ENCODE data around the gene MAP1LC3C. TPM values are rescaled to one million over a fixed set of nuclear protein-coding genes. Genes with fewer than 3 reads are reported as not detected.

The MAP1LC3C gene
- polyA plus RNA-seq, 4 donors, result 0.31 to 3.1 TPM; not detected in 2

GRCh38 chr1:241957692-241958494 is 41.0 kb downstream of the MAP1LC3C start, which contains the start of gene BECN2:
Gene BECN2 (plus strand): TSS chr1:241957767. CDS start chr1:241957767, 0 bp downstream.
- no peak within 1 kb of the TSS for H3K27ac ChIP-seq (ENCODE audit: low read depth in 1 of 3, low read length in 2 of 3)
- no peaks in the 10 kb centered on the region for H3K9me3 ChIP-seq (ENCODE audit: control insufficient read depth in 2 of 2, insufficient read depth in 1 of 2, low read depth in 1 of 2, low read length in 1 of 2)
- H3K4me1 ChIP-seq (ENCODE audit: control insufficient read depth in 3 of 3, insufficient read depth in 2 of 3, low read depth in 1 of 3, low read length in 2 of 3), result no peaks in the 10 kb centered on the region
- no peaks in the 10 kb centered on the region for H3K36me3 ChIP-seq (ENCODE audit: control insufficient read depth in 3 of 3, insufficient read depth in 2 of 3, low read depth in 1 of 3, low read length in 3 of 3)
- DNase-seq (no peak), FAIRE-seq (no peak)
- no peak within 1 kb of the TSS for H3K4me3 ChIP-seq (ENCODE audit: low read depth in 1 of 3, low read length in 3 of 3)
- H3K27me3 ChIP-seq (ENCODE audit: control insufficient read depth in 3 of 3, insufficient read depth in 3 of 3, low read length in 3 of 3), result no peaks in the 10 kb centered on the region
- WGBS, 3 donors, result 90 to 91% (median 90%) methylated on average over 33 of the region's 33 CpGs

- 66 to 70% (median 69%) methylated on average over 5 of the region's 5 CpGs for WGBS, 3 donors
- Histone ChIP-seq H3K4me3 (ENCODE audit: low read depth in 1 of 3, low read length in 3 of 3) (no peak overlapping the region), H3K4me1 (ENCODE audit: control insufficient read depth in 3 of 3, insufficient read depth in 2 of 3, low read depth in 1 of 3, low read length in 2 of 3) (no peaks in the 10 kb centered on the region), H3K27ac (ENCODE audit: low read depth in 1 of 3, low read length in 2 of 3) (no peak overlapping the region), H3K36me3 (ENCODE audit: control insufficient read depth in 3 of 3, insufficient read depth in 2 of 3, low read depth in 1 of 3, low read length in 3 of 3) (no peaks in the 10 kb centered on the region), H3K27me3 (ENCODE audit: control insufficient read depth in 3 of 3, insufficient read depth in 3 of 3, low read length in 3 of 3) (no peaks in the 10 kb centered on the region), H3K9me3 (ENCODE audit: control insufficient read depth in 2 of 2, insufficient read depth in 1 of 2, low read depth in 1 of 2, low read length in 1 of 2) (no peaks in the 10 kb centered on the region)
- DNase-seq (no peak), FAIRE-seq (no peak)
Measured at GRCh38 chr1:241950390-241950789, 48.5 kb downstream of the MAP1LC3C start.

- FAIRE-seq, result no peak
- Histone ChIP-seq H3K9me3 (ENCODE audit: control insufficient read depth in 2 of 2, insufficient read depth in 1 of 2, low read depth in 1 of 2, low read length in 1 of 2) (no peaks in the 10 kb centered on the region), H3K36me3 (ENCODE audit: control insufficient read depth in 3 of 3, insufficient read depth in 2 of 3, low read depth in 1 of 3, low read length in 3 of 3) (no peaks in the 10 kb centered on the region), H3K4me1 (ENCODE audit: control insufficient read depth in 3 of 3, insufficient read depth in 2 of 3, low read depth in 1 of 3, low read length in 2 of 3) (no peaks in the 10 kb centered on the region), H3K4me3 (ENCODE audit: low read depth in 1 of 3, low read length in 3 of 3) (no peak overlapping the region), H3K27ac (ENCODE audit: low read depth in 1 of 3, low read length in 2 of 3) (no peak overlapping the region), H3K27me3 (ENCODE audit: control insufficient read depth in 3 of 3, insufficient read depth in 3 of 3, low read length in 3 of 3) (no peaks in the 10 kb centered on the region)
- 71 to 75% (median 74%) methylated on average over 6 of the region's 6 CpGs for WGBS, 3 donors
- no peak for DNase-seq
Measured at GRCh38 chr1:241947354-241947753, 51.5 kb downstream of the MAP1LC3C start.

Other genes with a start within 250 kb of the MAP1LC3C start
- 1 to 10 TPM in 2 of 4 donors, under 1 TPM in 1, not detected in 1; 0.27 to 4.9 (median 3.4) TPM for gene EXO1, start 150.9 kb downstream of the MAP1LC3C start, polyA plus RNA-seq
- not detected for gene BECN2, start 41.3 kb downstream of the MAP1LC3C start, polyA plus RNA-seq

All from small intestine (tissue), 7 donors.